ENCODE results near the gene TMEM219.
"Not testable (repeated sequence)": the region's sequence is repeated elsewhere in the genome, so short reads cannot be mapped to it uniquely, and the experiment has no call there.

Gene TMEM219

GRCh38 chr16:29925781-29926710, 35.8 kb upstream of the TMEM219 start, which contains the start of gene KCTD13:
KCTD13 (minus strand) TSS chr16:29926226; CDS start chr16:29926033, 193 bp downstream.
- Histone ChIP-seq H3K36me3 (ENCODE audit: control insufficient read depth, insufficient read depth, low read length) (peaks cover 9% of the 10 kb centered on the region; the same call in 1 of the 2 replicates), H3K9ac (ENCODE audit: low read length) (peak within 1 kb of the TSS; percentile 81), H3K9me3 (ENCODE audit: control insufficient read depth, insufficient read depth, low read depth, low read length) (no peaks in the 10 kb centered on the region), H3K4me1 (ENCODE audit: control insufficient read depth, insufficient read depth, low read length) (peaks cover 10% of the 10 kb centered on the region), H3K27me3 (ENCODE audit: control insufficient read depth, insufficient read depth, low read length) (no peaks in the 10 kb centered on the region), H3K4me3 (ENCODE audit: low read depth, low read length) (peak within 1 kb of the TSS; percentile 89), H3K27ac (ENCODE audit: low read depth, low read length) (peak within 1 kb of the TSS; percentile 27; the same call in 1 of the 2 replicates)

- H3K27ac ChIP-seq (ENCODE audit: low read depth, low read length) = peak overlapping the region; percentile 27; the same call in 1 of the 2 replicates
- peaks cover 9% of the 10 kb centered on the region; the same call in 1 of the 2 replicates for H3K36me3 ChIP-seq (ENCODE audit: control insufficient read depth, insufficient read depth, low read length)
- H3K27me3 ChIP-seq (ENCODE audit: control insufficient read depth, insufficient read depth, low read length) = no peaks in the 10 kb centered on the region
- no peaks in the 10 kb centered on the region for H3K9me3 ChIP-seq (ENCODE audit: control insufficient read depth, insufficient read depth, low read depth, low read length)
- peak overlapping the region; percentile 89 for H3K4me3 ChIP-seq (ENCODE audit: low read depth, low read length)
- H3K4me1 ChIP-seq (ENCODE audit: control insufficient read depth, insufficient read depth, low read length) = peaks cover 10% of the 10 kb centered on the region
- peak overlapping the region; percentile 81 for H3K9ac ChIP-seq (ENCODE audit: low read length)
Measured at GRCh38 chr16:29926711-29927052, 35.2 kb upstream of the TMEM219 start.

- peak overlapping the region; percentile 81 for H3K9ac ChIP-seq (ENCODE audit: low read length)
- H3K9me3 ChIP-seq (ENCODE audit: control insufficient read depth, insufficient read depth, low read depth, low read length) = no peaks in the 10 kb centered on the region
- H3K4me3 ChIP-seq (ENCODE audit: low read depth, low read length) = peak overlapping the region; percentile 89
- H3K36me3 ChIP-seq (ENCODE audit: control insufficient read depth, insufficient read depth, low read length) = peaks cover 9% of the 10 kb centered on the region; the same call in 1 of the 2 replicates
- H3K27ac ChIP-seq (ENCODE audit: low read depth, low read length) = no peak overlapping the region
- H3K4me1 ChIP-seq (ENCODE audit: control insufficient read depth, insufficient read depth, low read length) = peaks cover 10% of the 10 kb centered on the region
- no peaks in the 10 kb centered on the region for H3K27me3 ChIP-seq (ENCODE audit: control insufficient read depth, insufficient read depth, low read length)
Measured at GRCh38 chr16:29927070-29927905, 34.6 kb upstream of the TMEM219 start.

- not testable (repeated sequence) for H3K27ac ChIP-seq (ENCODE audit: low read depth, low read length); H3K9me3 ChIP-seq (ENCODE audit: control insufficient read depth, insufficient read depth, low read depth, low read length); H3K4me3 ChIP-seq (ENCODE audit: low read depth, low read length); H3K27me3 ChIP-seq (ENCODE audit: control insufficient read depth, insufficient read depth, low read length); H3K36me3 ChIP-seq (ENCODE audit: control insufficient read depth, insufficient read depth, low read length); H3K4me1 ChIP-seq (ENCODE audit: control insufficient read depth, insufficient read depth, low read length); H3K9ac ChIP-seq (ENCODE audit: low read length)
Measured at GRCh38 chr16:29931750-29932149, 30.1 kb upstream of the TMEM219 start.

GRCh38 chr16:29940656-29941055, 21.2 kb upstream of the TMEM219 start:
- H3K4me1 ChIP-seq (ENCODE audit: control insufficient read depth, insufficient read depth, low read length) = peaks cover 15% of the 10 kb centered on the region
- no peak overlapping the region for H3K9ac ChIP-seq (ENCODE audit: low read length)
- no peaks in the 10 kb centered on the region for H3K36me3 ChIP-seq (ENCODE audit: control insufficient read depth, insufficient read depth, low read length)
- H3K27me3 ChIP-seq (ENCODE audit: control insufficient read depth, insufficient read depth, low read length) = no peaks in the 10 kb centered on the region
- H3K9me3 ChIP-seq (ENCODE audit: control insufficient read depth, insufficient read depth, low read depth, low read length) = peaks cover 4% of the 10 kb centered on the region; the same call in 1 of the 2 replicates
- H3K4me3 ChIP-seq (ENCODE audit: low read depth, low read length) = no peak overlapping the region
- H3K27ac ChIP-seq (ENCODE audit: low read depth, low read length) = no peak overlapping the region

- Histone ChIP-seq H3K9me3 (ENCODE audit: control insufficient read depth, insufficient read depth, low read depth, low read length) (peaks cover 4% of the 10 kb centered on the region; the same call in 1 of the 2 replicates), H3K27me3 (ENCODE audit: control insufficient read depth, insufficient read depth, low read length) (no peaks in the 10 kb centered on the region), H3K27ac (ENCODE audit: low read depth, low read length) (peak overlapping the region; percentile 52; the same call in 1 of the 2 replicates), H3K4me3 (ENCODE audit: low read depth, low read length) (no peak overlapping the region), H3K36me3 (ENCODE audit: control insufficient read depth, insufficient read depth, low read length) (no peaks in the 10 kb centered on the region), H3K9ac (ENCODE audit: low read length) (peak overlapping the region; percentile 42), H3K4me1 (ENCODE audit: control insufficient read depth, insufficient read depth, low read length) (peaks cover 15% of the 10 kb centered on the region)
Measured at GRCh38 chr16:29943846-29944799, 17.8 kb upstream of the TMEM219 start.

- Histone ChIP-seq H3K27ac (ENCODE audit: low read depth, low read length) (no peak overlapping the region), H3K9me3 (ENCODE audit: control insufficient read depth, insufficient read depth, low read depth, low read length) (no peaks in the 10 kb centered on the region), H3K36me3 (ENCODE audit: control insufficient read depth, insufficient read depth, low read length) (no peaks in the 10 kb centered on the region), H3K9ac (ENCODE audit: low read length) (no peak overlapping the region), H3K4me1 (ENCODE audit: control insufficient read depth, insufficient read depth, low read length) (peaks cover 23% of the 10 kb centered on the region), H3K4me3 (ENCODE audit: low read depth, low read length) (no peak overlapping the region), H3K27me3 (ENCODE audit: control insufficient read depth, insufficient read depth, low read length) (no peaks in the 10 kb centered on the region)
Measured at GRCh38 chr16:29947897-29948296, 14.0 kb upstream of the TMEM219 start.

GRCh38 chr16:29950806-29951461, 10.9 kb upstream of the TMEM219 start:
- Histone ChIP-seq H3K27ac (ENCODE audit: low read depth, low read length) (no peak overlapping the region), H3K9ac (ENCODE audit: low read length) (no peak overlapping the region), H3K9me3 (ENCODE audit: control insufficient read depth, insufficient read depth, low read depth, low read length) (no peaks in the 10 kb centered on the region), H3K36me3 (ENCODE audit: control insufficient read depth, insufficient read depth, low read length) (no peaks in the 10 kb centered on the region), H3K4me1 (ENCODE audit: control insufficient read depth, insufficient read depth, low read length) (peaks cover 8% of the 10 kb centered on the region; the same call in 1 of the 2 replicates), H3K4me3 (ENCODE audit: low read depth, low read length) (no peak overlapping the region), H3K27me3 (ENCODE audit: control insufficient read depth, insufficient read depth, low read length) (no peaks in the 10 kb centered on the region)

- Histone ChIP-seq H3K36me3 (ENCODE audit: control insufficient read depth, insufficient read depth, low read length) (no peaks in the 10 kb centered on the region), H3K4me3 (ENCODE audit: low read depth, low read length) (no peak overlapping the region), H3K4me1 (ENCODE audit: control insufficient read depth, insufficient read depth, low read length) (peaks cover 8% of the 10 kb centered on the region; the same call in 1 of the 2 replicates), H3K9ac (ENCODE audit: low read length) (no peak overlapping the region), H3K27me3 (ENCODE audit: control insufficient read depth, insufficient read depth, low read length) (no peaks in the 10 kb centered on the region), H3K9me3 (ENCODE audit: control insufficient read depth, insufficient read depth, low read depth, low read length) (no peaks in the 10 kb centered on the region), H3K27ac (ENCODE audit: low read depth, low read length) (no peak overlapping the region)
Measured at GRCh38 chr16:29951625-29952365, 10.1 kb upstream of the TMEM219 start.

Data from HUES6 (cell line).